GM19328 (cell line): ENCODE results near the gene MTHFR.

ENCODE experiments used
- ATAC-seq: cut with Tn5 transposase; IDR thresholded peaks from one replicate; pipeline ENCODE4 v1.9.1; 2021; ENCODE audit warnings: mild to moderate bottlenecking, moderate library complexity; ENCODE audit not compliant: unreplicated experiment

The MTHFR gene

GRCh38 chr1:11761988-11762406, 43.8 kb downstream of the MTHFR start, which contains the start of gene C1orf167:
C1orf167 (plus strand) TSS chr1:11762193; CDS start chr1:11764401, 2,208 bp downstream.
- ATAC-seq = no peak

- no peak for ATAC-seq
Observed at GRCh38 chr1:11761285-11761684, 44.5 kb downstream of the MTHFR start.

GRCh38 chr1:11759791-11760190, 46.0 kb downstream of the MTHFR start:
- no peak for ATAC-seq

GRCh38 chr1:11757047-11757446, 48.7 kb downstream of the MTHFR start:
- ATAC-seq = no peak

- ATAC-seq = no peak
Observed at GRCh38 chr1:11753555-11754208, 52.1 kb downstream of the MTHFR start.

GRCh38 chr1:11752359-11753088, 53.2 kb downstream of the MTHFR start:
- ATAC-seq = no peak

- no peak for ATAC-seq
Observed at GRCh38 chr1:11751087-11751486, 54.7 kb downstream of the MTHFR start.

- ATAC-seq = no peak
Observed at GRCh38 chr1:11749996-11750395, 55.8 kb downstream of the MTHFR start.

GRCh38 chr1:11749203-11749689, 56.5 kb downstream of the MTHFR start:
- no peak for ATAC-seq

GRCh38 chr1:11748294-11749202, 57.2 kb downstream of the MTHFR start:
- ATAC-seq = no peak

- ATAC-seq = no peak
Observed at GRCh38 chr1:11746795-11747487, 58.8 kb downstream of the MTHFR start.

GRCh38 chr1:11746092-11746491, 59.7 kb downstream of the MTHFR start:
- no peak for ATAC-seq

GRCh38 chr1:11744287-11744686, 61.5 kb downstream of the MTHFR start:
- no peak for ATAC-seq

GRCh38 chr1:11741919-11742558, 63.7 kb downstream of the MTHFR start:
- ATAC-seq = no peak

- ATAC-seq = no peak
Observed at GRCh38 chr1:11741482-11741881, 64.3 kb downstream of the MTHFR start.

- no peak for ATAC-seq
Observed at GRCh38 chr1:11740258-11741192, 65.2 kb downstream of the MTHFR start.

- ATAC-seq = no peak
Observed at GRCh38 chr1:11738783-11739182, 67.0 kb downstream of the MTHFR start.

GRCh38 chr1:11738096-11738495, 67.7 kb downstream of the MTHFR start:
- ATAC-seq = no peak
